ENCODE results near the gene MED8.

Gene MED8, protein sequence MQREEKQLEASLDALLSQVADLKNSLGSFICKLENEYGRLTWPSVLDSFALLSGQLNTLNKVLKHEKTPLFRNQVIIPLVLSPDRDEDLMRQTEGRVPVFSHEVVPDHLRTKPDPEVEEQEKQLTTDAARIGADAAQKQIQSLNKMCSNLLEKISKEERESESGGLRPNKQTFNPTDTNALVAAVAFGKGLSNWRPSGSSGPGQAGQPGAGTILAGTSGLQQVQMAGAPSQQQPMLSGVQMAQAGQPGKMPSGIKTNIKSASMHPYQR

DNA sequence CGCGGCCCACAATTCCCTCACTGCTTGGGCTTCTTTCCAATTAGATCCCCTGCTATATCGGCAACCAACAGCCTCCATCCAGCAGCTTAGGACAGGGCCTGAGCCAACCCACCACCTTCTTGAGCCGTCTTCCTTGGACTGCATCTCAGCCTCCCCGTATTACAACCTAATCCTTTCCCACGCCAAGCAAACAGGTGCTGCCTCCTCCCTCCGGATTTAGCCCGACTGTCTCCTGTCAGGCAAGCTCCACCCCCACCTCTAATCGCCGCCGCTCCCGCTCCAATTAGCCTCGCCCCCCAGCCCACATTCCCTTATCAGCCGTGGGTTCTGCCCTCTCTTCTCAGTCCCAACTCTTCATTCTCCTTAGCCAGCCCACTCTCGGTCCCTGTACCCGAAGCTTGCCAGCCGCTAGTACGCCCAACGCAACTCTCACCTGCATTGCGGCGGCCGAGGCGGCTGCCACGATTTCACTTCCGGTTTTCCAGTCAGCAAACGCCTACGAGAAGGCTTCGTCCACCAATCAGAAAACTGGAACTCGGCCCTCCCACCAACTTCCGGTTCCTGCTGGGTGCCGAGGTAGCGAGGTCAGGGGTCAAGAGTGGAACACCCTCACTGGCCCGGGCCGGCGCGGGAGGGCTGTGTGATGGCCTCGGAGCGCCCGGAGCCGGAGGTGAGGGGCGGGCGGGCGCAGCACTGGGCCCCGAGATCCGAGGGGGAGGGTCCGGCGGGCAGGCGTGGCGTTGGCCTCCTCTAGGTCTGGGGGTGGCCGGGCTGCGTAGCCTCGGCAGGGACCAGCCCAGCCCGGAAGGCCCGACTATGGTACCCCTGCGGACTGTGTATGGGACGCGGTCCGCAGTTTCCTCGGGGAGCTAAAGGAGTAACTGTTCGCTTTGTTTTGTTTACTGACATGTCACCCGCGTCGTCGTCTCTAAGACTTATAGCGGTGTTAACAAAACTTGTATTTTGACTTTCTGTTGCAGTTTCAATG, at the start of gene MED8, which contains the start of gene SZT2:
MED8 (minus strand) TSS at position 475 of the 988 bp plus-strand sequence; CDS start at position 439, 36 bp downstream.
SZT2 (plus strand) TSS at position 574 of the 988 bp plus-strand sequence; CDS start at position 644, 70 bp downstream.
- DNase-seq (ENCODE audit: low read depth): peak; percentile 90

DNA sequence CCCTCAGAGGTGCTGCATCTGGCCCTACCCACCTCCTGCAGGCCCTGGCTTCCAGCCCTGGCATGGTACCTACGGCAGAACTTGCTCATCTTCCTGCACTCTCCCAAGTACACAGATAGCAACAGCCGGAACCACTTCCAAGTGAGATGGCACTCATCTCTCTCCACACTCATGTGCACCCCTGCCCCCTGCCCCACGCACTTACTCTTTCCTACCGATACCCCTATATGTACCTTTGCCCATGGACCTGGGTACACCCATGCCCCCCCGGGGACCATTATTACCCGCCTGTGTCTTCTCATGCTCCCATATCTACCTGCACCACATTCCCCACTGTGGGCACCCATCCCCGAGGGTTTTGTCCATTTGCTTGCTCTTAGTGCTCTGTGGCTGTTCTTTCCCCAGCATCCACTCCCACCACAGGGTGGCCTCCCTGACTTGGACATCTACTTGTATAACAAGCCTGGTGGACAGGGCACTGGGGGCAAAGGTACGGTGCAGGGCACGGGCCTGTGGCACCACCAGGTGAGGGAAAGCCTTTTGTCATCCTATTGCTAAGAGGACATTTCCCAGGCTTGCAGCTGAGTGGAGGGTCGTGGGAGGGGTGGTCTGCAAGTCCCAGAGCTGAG, 49.5 kb upstream of the MED8 start:
- no peak for DNase-seq (ENCODE audit: low read depth)

DNA sequence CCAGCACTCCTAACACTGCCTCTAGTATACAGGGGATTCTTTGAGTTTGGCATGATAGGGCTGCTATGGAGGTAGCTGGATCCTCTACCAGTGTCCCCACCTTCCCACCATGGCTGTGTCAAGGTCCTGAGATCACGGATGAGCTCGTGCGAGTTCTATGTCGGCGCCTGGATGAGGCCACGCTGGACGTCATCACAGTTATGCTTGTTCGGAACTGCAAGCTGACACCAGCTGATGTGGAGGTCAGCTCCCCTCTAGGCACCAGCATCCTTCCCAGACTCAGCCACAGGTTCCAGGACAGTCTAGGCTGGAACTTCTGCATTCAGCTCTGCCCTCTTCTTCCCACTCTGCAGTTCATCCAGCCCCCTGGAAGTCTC, 49.0 kb upstream of the MED8 start:
- DNase-seq (ENCODE audit: low read depth): no peak

DNA sequence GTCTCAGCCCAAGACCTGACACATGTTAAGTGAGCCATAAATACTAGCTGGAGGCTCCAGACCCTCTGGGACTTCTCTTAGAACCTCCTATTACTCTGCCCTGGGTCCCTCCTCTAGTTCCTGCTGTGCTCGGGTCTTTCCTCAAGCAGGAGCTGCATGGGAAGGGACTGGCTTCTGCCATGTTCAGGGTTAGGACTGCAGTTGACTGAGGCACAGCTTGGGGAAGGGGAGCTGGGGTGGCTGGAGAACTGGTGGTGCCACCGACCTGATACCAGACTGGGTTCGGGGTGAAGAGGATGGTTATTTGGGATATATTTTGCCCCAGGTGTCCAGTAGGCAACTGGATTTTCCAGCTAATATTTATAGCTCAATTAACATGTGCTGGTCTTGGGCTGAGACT, 48.4 kb upstream of the MED8 start:
- no peak for DNase-seq (ENCODE audit: low read depth)

DNA sequence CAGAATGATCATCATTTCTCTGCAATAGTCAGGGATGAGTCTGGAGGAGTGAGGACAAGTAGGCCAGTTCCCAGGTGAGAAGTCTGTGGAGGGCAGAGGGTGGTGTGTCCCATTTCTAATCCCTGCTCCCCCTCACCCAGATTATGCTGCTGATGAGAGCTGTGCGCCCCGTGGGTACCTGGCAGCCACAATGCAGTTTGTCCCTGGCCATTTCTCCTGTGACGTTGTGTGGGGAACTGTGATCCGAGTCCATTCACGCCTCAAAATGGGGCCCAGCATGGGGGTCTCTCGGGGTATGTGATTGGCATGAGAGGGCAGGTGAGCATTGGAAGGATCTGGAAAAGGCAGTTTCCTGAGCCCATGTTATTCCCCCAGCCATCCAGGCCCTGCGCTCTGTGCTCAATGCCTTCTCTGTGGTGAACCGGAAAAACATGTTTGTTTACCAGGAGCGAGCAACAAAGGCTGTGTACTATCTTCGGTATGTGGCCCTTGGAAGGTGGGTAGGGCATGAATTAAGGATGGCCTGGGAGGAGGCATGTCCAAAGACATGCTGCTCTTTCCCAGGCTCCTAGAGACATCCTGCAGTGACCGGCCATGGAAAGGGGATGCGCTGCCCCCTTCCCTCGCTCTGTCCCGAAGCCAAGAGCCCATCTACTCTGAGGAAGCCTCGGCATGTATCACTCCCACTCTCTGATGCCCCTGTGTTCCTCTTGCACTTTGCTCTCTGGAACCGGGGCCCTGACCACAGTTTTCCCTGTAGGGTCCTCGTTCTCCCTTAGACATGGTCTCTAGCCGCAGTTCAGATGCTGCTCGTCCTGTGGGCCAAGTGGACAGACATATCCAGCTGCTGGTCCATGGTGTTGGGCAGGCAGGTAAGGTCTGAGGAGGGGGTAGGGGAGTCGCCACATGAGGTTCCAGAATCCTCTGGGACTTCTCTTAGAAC, 47.7 kb upstream of the MED8 start:
- DNase-seq (ENCODE audit: low read depth): no peak

DNA sequence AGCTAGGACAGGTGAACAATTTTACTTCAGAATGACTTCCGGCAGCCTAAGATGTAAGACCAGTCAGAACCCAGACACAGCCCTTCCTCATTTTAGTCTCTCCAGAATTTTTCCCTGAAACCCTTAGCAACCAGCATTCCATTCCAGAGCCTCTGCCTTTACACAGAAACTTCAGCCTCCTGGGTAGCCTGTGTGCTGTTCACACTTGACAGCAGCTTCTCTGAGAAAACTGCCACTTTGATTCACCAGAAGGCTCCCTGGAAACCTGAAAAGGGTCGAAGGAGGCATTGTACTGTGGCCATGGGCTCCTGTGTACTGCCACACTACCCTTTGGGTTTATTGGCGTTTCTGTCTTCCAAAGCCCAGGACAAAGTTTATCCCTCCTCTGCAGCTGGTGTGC, 46.8 kb upstream of the MED8 start:
- DNase-seq (ENCODE audit: low read depth): no peak

DNA sequence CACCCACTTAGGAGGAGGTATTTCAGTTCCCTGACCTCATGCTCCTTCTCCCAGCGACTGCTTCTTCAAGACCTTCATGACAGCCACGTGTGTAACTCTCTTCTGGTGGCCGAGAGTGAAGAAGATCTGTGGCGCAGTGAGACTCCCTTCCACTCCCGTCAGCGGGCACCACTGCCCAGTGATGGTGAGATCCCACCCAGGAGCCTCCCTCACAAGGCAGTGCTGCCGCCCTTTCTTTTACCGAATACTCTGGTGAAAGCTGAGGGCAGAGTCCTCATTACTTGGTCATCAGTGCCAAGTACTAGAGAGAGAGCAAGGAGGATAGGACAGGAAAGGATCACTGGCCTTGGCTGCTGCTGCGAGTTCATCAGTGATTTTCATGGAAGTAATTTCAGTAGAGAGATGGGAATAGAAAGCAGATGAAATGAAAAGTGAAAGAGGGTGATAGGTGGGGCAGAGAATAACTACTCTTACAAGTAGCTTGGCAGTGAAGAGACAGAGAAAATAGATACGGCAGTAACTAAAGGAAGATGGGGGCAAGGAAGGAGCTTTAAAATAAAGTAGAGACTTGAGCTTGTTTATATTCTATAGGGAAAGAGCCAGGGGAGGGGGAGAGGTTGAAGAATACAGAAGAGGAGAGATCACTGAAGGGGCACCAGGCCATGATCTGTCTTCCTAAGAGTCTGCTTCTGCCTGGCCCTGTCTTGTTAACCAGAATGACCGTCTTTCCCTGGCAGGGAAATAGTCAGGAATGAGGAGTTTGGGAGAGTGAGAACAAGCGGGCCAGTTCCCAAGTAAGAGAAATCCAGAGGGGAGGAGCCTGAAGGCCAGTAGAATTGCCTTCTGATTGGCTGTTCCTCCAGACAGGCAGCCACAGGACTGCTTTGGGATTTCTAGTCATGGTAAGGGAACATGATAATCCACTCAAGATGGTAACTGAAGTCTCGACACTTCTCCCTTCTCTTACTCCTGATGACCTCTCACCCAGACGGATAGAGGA, 45.8 kb upstream of the MED8 start:
- DNase-seq (ENCODE audit: low read depth): peak; percentile 81

DNA sequence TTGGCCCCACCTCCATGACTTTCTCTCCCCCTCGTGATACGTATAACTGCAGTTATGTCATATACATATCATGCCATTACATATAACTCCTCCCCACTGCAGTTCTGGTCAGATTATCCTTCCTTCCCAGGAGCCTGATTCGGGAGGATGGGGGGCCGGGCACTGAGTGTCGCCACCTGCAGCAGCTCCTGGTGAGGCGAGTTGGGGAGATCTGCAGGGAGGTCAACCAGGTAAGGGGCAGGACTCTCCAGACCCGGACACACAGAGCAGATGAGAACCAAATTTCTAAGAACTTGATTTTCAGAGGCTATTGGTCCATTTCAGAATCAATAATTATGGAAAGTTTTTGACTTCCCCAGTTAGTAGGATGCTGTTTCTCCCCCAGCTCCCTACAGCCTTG, 44.7 kb upstream of the MED8 start:
- no peak for DNase-seq (ENCODE audit: low read depth)

DNA sequence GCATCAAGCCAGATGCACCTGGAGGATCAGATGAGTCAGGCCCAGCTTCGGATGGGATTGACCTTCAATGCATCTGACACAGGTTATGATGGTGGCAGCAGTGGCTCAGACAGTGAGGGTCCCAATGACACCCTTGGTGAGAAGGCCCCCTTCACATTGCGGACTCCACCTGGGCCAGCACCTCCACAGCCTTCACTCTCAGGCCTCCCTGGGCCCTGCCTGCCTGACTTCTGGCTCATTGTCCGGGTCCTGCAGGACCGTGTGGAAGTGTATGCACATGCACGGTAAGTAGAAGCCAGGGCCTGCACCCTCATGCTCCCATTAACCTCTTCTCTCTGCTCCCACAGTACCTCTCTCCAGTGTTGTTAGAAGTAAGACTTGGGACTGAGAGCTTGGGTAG, 43.3 kb upstream of the MED8 start:
- no peak for DNase-seq (ENCODE audit: low read depth)

DNA sequence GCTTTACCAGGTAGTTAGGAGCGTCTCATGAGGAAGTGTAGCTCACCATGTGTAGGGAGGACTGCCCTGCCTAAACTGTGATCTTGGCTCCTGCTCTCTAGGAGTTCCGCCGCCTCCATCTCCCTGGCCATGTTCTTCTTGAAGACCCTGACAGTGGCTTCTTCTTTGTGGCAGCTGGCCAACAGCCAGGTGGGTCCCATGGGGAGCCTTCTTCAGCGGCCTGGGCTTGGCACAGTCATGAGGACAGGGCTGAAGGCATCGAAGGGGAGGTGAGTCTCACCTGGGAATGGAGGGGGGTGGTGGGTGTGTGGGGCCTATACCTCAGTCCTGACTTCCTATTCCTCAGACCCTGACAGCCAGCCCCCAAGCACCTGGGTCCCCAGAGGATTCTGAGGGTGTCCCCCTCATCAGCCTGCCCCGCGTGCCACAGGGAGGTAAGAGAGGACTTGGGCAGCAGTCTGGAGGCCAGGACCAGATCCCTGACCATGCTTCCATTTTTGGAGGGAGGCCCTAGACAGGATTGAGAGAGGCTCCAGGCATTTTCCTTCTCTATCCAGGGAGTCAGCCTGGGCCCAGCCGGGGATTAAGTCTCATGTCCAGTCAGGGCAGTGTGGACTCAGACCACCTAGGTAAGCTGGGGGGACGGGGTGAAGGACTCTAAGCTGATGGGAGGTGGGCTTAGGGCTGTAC, 42.7 kb upstream of the MED8 start:
- no peak for DNase-seq (ENCODE audit: low read depth)

DNA sequence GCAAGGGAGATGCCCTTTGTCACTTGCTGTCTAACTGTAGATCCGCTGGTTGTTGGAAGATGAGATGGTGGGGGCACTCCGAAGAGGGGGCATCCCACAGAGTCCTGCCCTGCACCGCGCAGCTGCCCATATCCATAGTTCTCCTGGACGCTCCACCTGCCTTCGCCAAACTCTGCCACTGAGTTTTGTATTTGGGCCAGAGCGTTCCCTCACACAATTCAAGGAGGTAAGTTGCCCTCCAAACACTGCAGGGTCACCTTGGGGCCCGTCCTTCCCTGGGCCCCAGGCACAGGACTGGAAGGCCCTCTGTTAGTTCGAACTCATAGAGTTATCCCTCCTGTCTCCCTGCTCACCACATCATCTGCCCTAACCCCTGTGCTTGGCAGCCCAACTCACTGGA, 42.1 kb upstream of the MED8 start:
- DNase-seq (ENCODE audit: low read depth): no peak

DNA sequence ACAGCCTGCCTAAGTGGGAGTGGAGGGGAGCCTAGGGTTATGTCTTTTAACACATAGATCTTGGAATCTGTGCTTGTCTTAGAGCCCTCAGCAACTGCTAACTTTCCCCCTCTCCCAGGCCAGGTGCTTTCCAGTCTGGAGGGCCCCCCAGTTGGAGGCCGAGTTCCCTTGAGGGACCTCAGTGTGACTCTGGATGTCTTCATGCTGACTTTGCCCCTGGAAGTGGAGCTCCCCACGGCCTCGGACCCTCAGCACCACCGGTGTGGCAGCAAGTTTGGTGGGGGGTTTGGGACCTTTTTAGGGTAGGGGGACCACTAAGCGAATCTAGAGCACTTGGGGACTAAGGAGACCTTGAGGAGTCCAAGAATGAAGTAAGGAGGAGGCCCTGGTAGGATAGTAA, 41.2 kb upstream of the MED8 start:
- no peak for DNase-seq (ENCODE audit: low read depth)

DNA sequence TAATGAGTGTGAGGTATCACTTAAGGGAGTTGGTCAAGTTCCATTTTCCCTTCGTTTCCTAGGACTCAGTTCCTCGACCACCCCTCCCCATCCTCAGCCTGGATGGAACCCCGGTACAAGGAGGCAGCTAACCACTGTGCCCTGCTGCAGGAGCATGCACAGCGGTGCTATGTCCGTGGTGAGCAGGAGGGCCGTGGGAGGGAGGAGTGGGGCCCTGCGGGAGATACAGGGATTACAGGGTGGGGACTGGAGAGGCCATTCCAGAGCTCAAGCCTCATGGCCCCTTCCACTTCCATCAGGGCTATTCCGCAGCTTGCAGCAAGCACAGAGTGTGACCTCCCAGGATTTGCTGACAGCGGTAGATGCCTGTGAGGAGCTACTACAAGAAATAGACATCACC, 38.3 kb upstream of the MED8 start:
- no peak for DNase-seq (ENCODE audit: low read depth)

DNA sequence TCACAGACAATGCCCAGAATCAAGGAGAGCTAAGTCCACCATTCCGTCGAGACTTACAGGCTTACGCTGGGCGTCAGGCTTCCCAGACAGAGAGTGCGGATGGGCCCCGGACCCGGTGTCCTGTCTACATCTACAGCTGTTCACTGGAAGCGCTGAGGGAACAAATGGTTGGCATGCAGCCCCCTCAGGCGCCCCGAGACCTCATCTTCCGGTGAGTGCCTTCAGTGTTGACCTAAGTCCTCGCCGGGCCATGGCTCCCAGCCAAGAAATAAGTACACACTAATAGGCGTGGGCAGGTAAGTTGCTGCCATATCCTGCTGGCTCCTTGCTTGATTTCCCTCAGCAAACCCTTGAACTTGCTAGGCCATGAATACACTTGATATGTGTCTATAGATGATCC, 37.9 kb upstream of the MED8 start:
- DNase-seq (ENCODE audit: low read depth): no peak

DNA sequence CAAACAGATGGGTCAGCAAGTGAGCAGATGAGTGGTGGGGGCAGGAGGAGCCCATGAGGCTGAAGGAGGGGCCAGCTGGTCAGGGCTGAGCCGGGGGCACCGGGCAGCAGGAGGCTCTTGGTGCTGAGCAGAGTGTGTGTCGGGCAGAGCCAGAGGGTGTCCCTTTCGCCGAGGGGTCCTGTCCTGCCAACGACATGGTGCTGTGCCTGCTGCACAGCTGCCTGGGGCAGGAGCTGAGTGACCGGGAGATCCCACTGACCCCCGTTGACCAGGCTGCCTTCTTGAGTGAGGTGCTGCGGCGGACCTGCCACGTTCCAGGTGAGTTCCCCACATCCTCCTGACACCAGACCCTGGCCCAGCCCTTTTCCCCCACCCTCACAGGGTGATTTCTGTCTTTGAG, 36.6 kb upstream of the MED8 start:
- no peak for DNase-seq (ENCODE audit: low read depth)

DNA sequence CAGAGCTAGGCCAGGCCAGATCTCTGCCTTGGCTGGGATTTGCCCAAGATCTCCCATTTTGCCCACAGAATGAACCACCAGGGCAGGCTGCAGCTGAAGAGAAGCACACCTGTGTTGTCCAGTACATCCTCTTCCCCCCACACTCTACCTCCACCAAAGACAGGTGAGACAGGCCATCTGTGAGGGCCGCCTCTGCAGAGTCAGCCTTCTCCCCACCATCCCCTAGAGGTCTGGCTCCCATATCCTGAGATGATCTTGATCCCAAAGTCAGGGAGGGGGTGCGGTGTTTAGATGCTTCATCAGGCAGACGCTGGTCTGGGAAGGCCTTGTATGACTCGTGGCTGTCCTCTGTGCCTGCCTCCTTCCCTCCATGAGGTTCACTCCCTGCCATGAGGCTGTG, 35.4 kb upstream of the MED8 start:
- no peak for DNase-seq (ENCODE audit: low read depth)

DNA sequence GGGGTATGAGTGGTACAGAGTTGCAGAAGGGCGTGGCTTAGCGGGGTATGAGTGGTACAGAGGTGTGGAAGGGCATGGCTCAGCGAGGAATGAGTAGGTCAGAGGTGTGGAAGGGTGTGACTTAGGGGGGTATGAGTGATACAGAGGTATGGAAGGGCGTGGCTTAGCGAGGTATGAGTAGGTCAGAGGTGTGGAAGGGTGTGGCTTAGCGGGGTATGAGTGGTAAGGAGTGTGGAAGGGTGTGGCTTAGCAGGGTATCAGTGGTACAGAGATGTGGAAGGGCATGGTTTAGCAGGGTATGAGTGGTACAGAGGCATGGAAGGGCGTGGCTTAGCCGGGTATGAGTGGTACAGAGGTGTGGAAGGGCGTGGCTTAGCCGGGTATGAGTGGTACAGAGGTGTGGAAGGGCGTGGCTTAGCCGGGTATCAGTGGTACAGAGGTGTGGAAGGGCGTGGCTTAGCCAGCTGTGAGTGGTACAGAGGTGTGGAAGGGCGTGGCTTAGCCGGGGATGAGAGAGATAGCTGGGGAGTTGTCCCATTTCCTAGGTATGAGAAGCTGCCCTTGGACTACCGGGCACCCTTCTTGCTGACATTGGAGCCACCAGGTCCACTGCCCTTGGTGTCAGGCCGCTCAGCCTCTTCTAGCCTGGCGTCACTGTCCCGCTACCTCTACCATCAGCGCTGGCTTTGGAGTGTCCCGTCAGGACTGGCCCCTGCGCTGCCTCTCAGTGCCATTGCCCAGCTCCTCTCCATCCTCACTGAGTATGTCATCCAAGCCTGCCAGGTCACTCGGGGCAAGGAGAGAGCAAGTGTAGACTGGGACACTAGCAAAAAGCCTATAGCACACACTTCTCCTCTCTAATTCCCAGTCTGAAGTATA, 34.3 kb upstream of the MED8 start:
- DNase-seq (ENCODE audit: low read depth): no peak

DNA sequence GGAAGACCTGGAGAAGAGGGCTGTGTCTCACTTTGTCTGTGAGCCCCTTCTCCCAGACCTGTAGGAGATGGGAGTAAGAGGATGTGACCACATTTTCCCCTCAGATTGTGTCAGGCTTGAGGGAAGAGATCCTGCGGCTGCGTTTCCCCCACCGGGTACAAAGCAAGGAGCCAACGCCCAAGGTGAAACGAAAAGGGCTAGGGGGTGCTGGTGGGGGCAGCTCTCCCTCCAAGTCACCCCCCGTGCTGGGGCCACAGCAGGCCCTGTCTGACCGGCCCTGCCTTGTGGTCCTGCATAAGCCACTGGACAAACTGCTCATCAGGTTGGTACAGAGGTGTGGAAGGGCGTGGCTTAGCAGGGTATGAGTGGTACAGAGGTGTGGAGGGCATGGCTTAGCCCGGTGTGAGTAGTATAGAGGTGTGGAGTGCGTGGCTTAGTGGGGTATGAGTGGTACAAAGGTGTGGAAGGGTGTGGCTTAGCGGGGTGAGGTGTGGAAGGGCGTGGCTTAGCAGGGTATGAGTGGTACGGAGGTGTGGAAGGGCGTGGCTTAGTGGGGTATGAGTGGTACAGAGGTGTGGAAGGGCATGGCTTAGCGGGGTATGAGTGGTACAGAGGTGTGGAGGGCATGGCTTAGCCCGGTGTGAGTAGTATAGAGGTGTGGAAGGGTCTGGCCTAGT, 33.5 kb upstream of the MED8 start:
- no peak for DNase-seq (ENCODE audit: low read depth)

Data from stromal cell of bone marrow (primary cell).